Motor neuron (in vitro differentiated cells): Measurements from ENCODE around the gene GREB1. TPM values are rescaled to one million over a fixed set of nuclear protein-coding genes. Genes with fewer than 3 reads are reported as not detected.
A peak's percentile ranks its signal among the peaks of the same experiment; 100 is the strongest.
"Not testable (repeated sequence)": the region's sequence is repeated elsewhere in the genome, so short reads cannot be mapped to it uniquely, and the experiment has no call there.

Experiments used
- ATAC-seq, 8 experiments: fragments of 200-7000 bp; cut with Tn5 transposase; replicated peaks in 6 of 8; 2 replicates each; pipeline ENCODE4 v1.8.0; 2021; ENCODE audit warnings: mild to moderate bottlenecking in 8 of 8, moderate library complexity in 8 of 8
- H3K27ac ChIP-seq, 2 donors: fragments of 250-450 bp; sonication (Bioruptor Pico); 2 replicates each; pipeline ENCODE4 v1.9.0; 2021; ENCODE audit warnings: antibody characterized with exemption in 2 of 2, mild to moderate bottlenecking in 2 of 2, moderate library complexity in 1 of 2
- H3K4me1 ChIP-seq, 2 donors: fragments of 250-450 bp; sonication (Bioruptor Pico); replicated peaks in 1 of 2; 2 replicates each; pipeline ENCODE4 v1.6.1; 2021; ENCODE audit warnings: antibody characterized with exemption in 2 of 2, mild to moderate bottlenecking in 2 of 2, moderate library complexity in 1 of 2
- H3K4me3 ChIP-seq, 5 donors: fragments of 250-450 bp; sonication (Bioruptor Pico); 2 replicates each; pipeline ENCODE4 v1.9.0; 2021; ENCODE audit warnings: antibody characterized with exemption in 5 of 5, mild to moderate bottlenecking in 5 of 5, moderate library complexity in 4 of 5
- WGBS, 10 experiments: fragments of 450-650 bp; shearing (Covaris generic); methylation state at CpG; one replicate each; pipeline ENCODE4 v1.0.0; 2022; 5-methylcytosine and 5-hydroxymethylcytosine counted together
- in situ Hi-C, 9 experiments: fragments of 400-800 bp; cut with MboI; loops; one replicate each; pipeline ENCODE4 v1.15.0; 2021; ENCODE audit warnings: low sequenced_read_pairs in 9 of 9, low pct_unique_long_range_greater_than_20kb in 2 of 9; ENCODE audit not compliant: unreplicated experiment in 9 of 9
- total RNA-seq, 8 experiments: library from RNA; unstranded; fragments of 300-600 nt; gene quantifications; 2 replicates each; pipeline versions ENCODE4 v1.2.3 to v1.2.4, GENCODE V29; 2022

GREB1 gene
- total RNA-seq, 8 experiments from 2014 or later = 1.1 to 78.6 (median 16.0) TPM

DNA sequence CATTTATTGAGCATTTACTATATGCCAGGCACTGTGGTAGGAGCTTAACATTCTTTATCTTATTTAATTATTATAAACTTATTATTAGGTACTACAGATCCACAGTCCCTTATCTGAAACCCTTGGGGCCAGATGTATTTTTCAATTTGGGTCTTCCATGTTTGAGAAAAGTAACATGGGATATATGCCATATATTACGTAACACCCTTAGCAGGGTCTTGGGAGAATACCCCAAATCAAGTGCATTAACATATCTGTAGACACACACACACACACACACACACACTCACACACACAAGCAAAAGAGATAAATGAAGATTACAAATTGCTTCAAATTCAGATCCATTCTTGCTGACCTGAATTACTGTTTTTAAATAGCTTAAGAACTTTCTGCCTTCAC, 122.4 kb downstream of the GREB1 start:
- Histone ChIP-seq H3K27ac (no peak overlapping the region), H3K4me3 (no peak overlapping the region), H3K4me1 (no peaks in the 10 kb centered on the region)
- WGBS, 10 experiments = 0 to 88% (median 83%) methylated on average over 1 of the region's 1 CpG; no CpG with 5 or more reads in 5 of the 10 experiments
- ATAC-seq = no peak
- in situ Hi-C loops = no loop called here

DNA sequence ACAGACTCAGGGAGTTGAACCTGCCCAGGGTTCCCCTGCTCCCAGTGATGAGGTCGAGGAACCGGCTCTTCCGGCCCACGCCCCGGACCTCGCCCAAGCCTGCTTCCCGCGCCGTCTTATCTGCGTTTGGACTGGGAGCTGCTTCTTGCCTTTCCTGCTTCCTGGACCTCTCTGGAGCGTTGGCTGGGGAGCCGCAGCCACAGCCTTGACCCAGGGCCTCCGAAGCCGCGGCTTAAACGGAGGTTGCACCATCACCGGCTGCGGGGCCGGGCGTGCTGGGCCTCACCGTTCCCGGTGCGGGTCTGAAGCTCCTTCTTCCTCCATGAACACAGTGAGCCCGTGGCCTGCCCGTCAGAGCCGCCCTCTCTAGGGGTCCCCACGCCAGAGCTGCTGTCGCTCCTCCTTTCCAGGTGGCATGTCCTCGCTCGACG, 122.8 kb downstream of the GREB1 start:
- H3K4me3 ChIP-seq = no peak overlapping the region
- no peak for ATAC-seq
- no peak overlapping the region for H3K27ac ChIP-seq
- in situ Hi-C loops = no loop called here
- 80 to 90% (median 87%) methylated on average over 1 to 10 of the region's 31 CpGs; no CpG with 5 or more reads in 5 of the 10 experiments for WGBS, 10 experiments
- no peaks in the 10 kb centered on the region for H3K4me1 ChIP-seq

DNA sequence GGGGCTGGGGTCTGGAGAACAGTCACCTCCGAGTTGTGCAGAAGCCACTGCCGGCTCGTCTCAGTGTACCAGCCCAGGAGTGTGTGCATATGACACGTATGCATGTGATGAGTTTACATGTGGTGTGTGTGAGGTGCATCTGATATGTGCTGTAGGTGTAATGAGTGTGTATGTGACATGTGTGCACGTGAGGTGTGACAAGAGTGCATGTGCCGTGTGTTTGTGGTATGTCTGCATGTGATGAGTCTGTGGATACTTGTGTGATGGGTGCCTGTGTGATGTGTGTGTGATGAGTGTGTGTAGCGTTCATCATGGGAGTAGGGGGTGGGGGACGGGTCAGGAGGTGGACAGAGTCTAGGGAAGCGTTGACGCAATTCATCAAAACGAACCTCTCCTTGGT, 123.3 kb downstream of the GREB1 start:
- 40 to 86% (median 73%) methylated on average over 1 to 7 of the region's 11 CpGs; no CpG with 5 or more reads in 4 of the 10 experiments for WGBS, 10 experiments
- H3K4me3 ChIP-seq = no peak overlapping the region
- no peak for ATAC-seq
- in situ Hi-C loops = no loop called here
- H3K27ac ChIP-seq = no peak overlapping the region
- H3K4me1 ChIP-seq = no peaks in the 10 kb centered on the region

DNA sequence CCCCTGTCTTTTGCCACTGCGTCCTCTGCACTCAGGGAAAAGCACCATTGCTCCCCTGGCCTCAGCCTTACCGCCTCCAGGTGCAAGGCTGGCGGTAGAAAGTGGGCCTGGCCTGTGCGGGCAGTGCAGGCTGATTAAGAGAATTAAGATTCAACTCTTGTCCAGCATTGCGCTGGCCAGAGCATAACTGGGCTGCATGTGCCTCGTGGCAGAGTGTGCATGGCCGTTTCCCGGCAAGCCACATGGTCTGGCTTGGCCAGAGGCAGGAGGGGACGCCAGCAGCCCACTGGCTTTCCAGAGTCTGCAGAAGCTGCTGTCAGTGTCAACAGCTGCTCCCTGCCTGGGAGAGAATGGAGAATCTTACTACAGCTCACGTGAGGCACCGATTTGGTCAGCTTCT, 123.8 kb downstream of the GREB1 start:
- H3K4me1 ChIP-seq = no peaks in the 10 kb centered on the region
- ATAC-seq = peak in 3 of 8 experiments; percentile 17 to 47 (median 36)
- in situ Hi-C loops = no loop called here
- no peak overlapping the region for H3K4me3 ChIP-seq
- no peak overlapping the region for H3K27ac ChIP-seq
- whole genome bisulfite sequencing, 10 experiments = 38 to 100% (median 70%) methylated on average over 2 to 4 of the region's 11 CpGs; no CpG with 5 or more reads in 5 of the 10 experiments

DNA sequence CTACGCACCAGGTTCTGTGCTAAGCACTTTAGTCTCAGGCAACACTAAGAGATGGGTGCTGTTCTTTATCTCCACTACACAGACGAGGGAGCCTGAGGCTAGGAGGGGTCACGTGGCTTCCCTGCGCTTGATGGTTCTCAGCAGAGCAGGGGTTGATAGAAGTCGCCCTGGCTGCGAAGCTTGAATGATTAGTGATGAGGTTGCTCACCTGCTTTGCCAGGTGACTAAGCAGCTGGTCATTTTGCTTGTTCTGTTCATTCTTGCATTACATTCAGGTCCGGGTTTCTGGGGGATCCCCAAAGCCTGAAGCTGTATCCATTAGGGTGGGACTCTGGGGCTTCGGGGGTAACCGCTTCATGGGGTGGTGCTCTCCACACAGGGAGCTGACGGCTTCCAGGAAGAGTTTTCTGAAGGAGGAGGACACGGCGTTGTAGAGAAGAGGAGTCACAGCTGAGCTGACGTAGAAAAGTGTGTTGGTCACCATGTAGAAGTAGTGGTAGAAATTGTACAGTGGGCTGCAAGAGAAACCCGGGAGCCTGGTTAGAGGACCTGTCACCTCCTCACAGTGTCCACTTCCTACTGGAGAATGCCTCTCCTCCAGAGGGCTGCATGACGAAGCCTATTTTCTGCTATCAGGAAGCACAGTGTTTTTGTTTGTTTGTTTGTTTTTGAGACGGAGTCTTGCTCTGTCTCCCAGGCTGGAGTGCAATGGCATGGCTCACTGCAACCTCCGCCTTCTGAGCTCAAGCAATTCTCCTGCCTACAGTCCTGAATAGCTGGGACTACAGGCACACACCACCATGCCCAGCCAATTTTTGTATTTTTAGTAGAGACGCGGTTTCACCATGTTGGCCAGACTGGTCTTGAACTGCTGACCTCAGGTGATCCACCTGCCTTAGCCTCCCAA, 124.6 kb downstream of the GREB1 start:
- H3K27ac ChIP-seq = no peak overlapping the region
- no peak for ATAC-seq

DNA sequence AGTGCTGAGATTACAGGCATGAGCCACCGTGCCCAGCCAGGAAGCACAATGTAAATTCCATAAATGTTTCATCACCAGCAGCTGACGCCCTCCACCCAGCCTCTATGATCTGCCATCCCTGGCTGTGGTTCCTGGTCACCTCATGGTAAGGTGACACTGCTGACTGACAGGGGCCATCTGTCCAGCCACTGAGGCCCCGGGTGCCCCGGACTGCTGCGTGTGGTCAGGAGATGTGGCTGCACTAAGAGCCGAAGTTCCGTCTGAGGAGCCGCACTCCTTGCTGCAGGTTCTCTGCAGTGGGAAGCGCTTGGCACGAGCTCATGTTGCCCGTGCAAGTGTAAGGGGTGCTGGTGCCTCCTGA, 125.2 kb downstream of the GREB1 start:
- in situ Hi-C loops = no loop called here
- Histone ChIP-seq H3K27ac (no peak overlapping the region), H3K4me3 (no peak overlapping the region), H3K4me1 (no peaks in the 10 kb centered on the region)
- no peak for ATAC-seq
- WGBS, 10 experiments = 20 to 100% (median 97%) methylated on average over 1 to 4 of the region's 11 CpGs; no CpG with 5 or more reads in 4 of the 10 experiments

More for the DNA sequence above, 124.6 kb downstream of the GREB1 start:
- 46 to 91% (median 80%) methylated on average over 1 to 12 of the region's 19 CpGs; no CpG with 5 or more reads in 1 of the 10 experiments for WGBS, 10 experiments
- in situ Hi-C loops = no loop called here
- Histone ChIP-seq H3K4me3 (no peak overlapping the region), H3K4me1 (no peaks in the 10 kb centered on the region)

DNA sequence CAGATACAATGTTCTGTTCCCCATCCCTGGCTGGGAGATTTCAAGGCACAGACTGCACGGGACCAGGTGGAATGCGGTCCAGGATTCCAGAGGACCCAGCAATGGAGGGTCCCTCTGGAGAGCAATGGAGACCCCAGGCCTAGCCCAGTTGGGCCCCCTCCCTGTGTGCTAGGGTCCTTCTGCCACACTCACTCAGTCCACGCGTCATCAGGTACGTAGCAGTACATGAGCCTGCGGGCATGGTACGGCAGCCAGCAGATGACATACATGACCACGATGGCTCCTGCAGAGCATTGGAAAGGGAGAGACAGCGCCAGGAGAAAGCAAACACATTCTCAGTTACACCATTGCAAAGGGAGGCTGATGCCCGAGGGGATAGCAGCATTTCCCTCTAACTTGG, 126.0 kb downstream of the GREB1 start:
- no peak overlapping the region for H3K4me3 ChIP-seq
- 38 to 94% (median 82%) methylated on average over 2 to 7 of the region's 10 CpGs; no CpG with 5 or more reads in 4 of the 10 experiments for WGBS, 10 experiments
- ATAC-seq = no peak
- H3K27ac ChIP-seq = no peak overlapping the region
- in situ Hi-C loops = no loop called here
- no peaks in the 10 kb centered on the region for H3K4me1 ChIP-seq

DNA sequence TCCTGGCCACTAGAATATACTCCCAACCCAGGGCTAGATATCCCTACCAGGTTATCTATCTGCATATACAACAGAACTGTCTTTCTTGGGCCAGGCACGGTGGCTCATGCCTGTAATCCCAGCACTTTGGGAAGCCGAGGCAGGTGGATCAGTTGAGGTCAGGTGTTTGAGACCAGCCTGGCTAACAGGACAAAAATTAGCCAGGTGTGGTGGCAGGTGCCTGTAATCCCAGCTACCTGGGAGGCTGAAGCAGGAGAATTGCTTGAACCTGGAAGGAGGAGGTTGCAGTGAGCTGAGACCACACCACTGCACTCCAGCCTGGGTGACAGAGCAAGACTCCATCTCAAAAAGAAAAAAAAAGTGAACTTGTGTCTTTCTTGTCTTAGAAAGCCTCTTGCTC, 126.6 kb downstream of the GREB1 start:
- H3K4me3 ChIP-seq, ATAC-seq, H3K4me1 ChIP-seq, H3K27ac ChIP-seq, in situ Hi-C loops: not testable (repeated sequence)
- 20 to 80% (median 73%) methylated on average over 1 to 2 of the region's 2 CpGs; no CpG with 5 or more reads in 6 of the 10 experiments for whole genome bisulfite sequencing, 10 experiments

DNA sequence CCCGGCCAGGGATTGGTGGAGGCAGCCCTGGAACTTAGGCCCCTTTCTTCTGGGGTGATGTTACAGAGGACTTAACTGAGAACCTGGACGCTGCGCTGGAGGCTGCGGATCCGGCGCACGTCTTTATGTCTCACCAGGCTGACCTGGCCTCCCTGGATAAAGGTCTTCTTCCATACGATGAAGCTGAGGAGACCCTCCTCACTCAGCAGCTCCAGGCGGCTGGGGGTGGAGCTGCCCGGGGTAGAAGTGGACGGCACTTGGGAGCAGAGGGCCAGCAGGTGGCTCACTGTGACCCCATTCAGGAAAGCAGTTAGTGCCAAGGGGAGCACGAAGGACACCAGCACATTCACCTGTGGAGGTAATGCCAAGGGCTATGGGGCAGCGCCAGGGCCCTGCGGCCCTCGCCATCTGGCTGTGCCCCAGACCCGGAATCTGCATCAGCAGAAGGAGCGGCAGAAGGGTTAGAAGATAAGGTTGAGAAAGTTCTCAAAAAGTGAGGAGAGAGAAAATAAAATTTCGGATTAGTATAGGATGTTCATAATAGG, 128.1 kb downstream of the GREB1 start:
- Histone ChIP-seq H3K4me1 (no peaks in the 10 kb centered on the region), H3K27ac (no peak overlapping the region), H3K4me3 (no peak overlapping the region)
- WGBS, 10 experiments = 25 to 86% (median 80%) methylated on average over 2 to 12 of the region's 18 CpGs; no CpG with 5 or more reads in 1 of the 10 experiments
- ATAC-seq = no peak
- in situ Hi-C loops = no loop called here

DNA sequence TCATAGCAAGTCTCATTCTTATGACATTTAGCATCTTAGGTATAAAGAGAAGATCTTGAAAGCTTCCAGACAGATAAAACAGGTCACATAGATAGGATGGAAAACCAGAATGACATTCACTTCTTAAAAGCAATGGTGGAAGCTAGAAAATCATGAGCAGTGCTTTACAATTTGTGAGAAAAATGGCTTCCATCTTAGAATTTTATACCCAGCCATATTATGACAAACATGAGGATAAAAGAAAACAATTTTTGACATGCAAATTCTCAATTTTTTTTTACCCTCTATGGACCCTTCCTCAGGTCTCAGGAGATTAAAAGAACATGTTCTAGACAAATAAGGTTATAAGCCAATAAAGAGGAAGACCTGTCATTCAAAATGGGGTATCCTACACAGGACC, 129.0 kb downstream of the GREB1 start:
- in situ Hi-C loops = no loop called here
- ATAC-seq = no peak

DNA sequence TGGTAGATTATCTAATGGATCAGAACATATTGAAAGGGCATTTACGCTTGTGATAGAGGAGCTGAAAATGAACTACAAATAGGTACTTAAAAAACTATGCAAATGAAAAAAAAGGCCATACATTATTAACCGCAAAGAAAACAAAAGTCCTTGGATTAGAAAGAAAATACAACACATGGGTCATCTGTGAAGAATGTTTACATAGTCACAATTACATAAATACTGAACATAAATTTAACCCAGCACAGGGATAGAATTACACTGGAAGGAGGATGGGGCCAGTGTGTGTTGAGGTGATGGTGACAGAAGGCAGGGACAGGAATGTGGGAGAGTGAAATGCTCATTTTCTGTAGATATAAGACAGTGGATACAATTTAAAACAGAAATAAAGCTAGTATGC, 129.6 kb downstream of the GREB1 start:
- WGBS, 10 experiments = 30 to 100% (median 91%) methylated on average over 1 to 2 of the region's 2 CpGs
- in situ Hi-C loops = no loop called here
- no peak for ATAC-seq

More for the DNA sequence above, 129.0 kb downstream of the GREB1 start:
- Histone ChIP-seq H3K27ac (no peak overlapping the region), H3K4me3 (no peak overlapping the region), H3K4me1 (no peaks in the 10 kb centered on the region)

DNA sequence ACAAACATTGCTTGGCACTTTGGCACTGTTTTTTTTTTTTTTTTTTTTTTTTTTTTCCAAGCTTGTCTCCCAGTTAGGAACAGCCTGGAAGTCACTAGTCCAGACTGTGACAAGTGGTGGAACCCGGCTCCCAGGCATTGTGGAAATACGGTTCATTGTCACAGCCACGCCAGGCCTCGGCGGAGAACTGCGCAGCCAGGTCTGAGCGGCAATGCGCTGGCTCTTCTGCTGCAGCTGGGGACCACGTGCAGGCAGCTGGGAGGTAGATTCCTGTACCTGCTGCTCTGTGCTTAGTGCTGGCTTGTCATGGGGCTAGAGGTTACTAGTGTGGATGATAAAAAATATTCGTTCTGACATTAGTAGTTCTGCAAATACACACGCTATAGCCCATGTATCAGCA, 131.2 kb downstream of the GREB1 start:
- Histone ChIP-seq H3K27ac (no peak overlapping the region), H3K4me1 (peaks cover 0 to 2% of the 10 kb centered on the region in 2 donors), H3K4me3 (no peak overlapping the region)
- no peak for ATAC-seq
- in situ Hi-C loops = no loop called here
- WGBS, 10 experiments = 0 to 83% (median 40%) methylated on average over 1 to 7 of the region's 11 CpGs; no CpG with 5 or more reads in 3 of the 10 experiments

More for the DNA sequence above, 129.6 kb downstream of the GREB1 start:
- no peak overlapping the region for H3K4me3 ChIP-seq
- no peaks in the 10 kb centered on the region for H3K4me1 ChIP-seq
- no peak overlapping the region for H3K27ac ChIP-seq

DNA sequence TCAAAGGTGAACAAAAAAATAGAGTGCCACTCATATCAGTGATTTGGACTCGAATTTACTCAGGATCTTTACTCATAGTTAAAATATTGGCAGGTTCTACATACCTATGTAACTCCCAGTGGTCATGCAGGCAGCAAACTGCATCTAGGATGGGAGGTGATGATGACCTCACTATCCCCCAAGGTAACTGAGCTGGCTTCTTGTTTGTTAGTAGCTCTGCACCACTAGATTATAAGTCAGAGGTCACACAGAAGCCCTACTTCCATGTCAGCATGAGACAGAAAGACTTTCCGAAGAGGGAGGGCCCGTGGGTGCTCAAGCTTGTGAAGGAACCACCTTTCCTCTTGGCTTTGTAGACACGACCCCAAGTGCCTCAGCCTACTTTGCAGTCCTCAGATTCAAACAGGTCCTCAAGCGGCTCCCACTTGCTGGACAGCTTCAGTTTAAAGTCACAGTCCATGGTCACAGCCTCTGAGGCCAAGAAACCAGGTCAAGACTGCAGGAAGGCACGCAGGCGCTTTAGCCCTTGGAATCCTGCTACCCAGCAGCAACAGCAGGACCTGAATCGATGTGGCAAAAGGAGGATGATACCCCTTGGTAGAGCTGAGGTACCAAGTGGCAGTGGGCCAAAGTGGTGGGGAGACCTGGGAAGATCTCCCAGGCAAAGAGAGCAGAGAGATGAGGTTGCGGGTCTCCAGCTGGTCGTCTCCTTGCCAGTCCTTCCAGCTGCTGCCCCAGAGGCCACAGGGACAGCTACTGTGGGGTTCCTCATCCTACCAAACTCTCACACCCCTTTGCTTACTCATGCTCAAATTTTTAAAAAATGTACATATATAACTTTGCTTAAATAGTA, 131.9 kb downstream of the GREB1 start:
- Histone ChIP-seq H3K4me1 (peaks cover 0 to 3% of the 10 kb centered on the region in 2 donors), H3K4me3 (no peak overlapping the region), H3K27ac (no peak overlapping the region)
- 38 to 73% (median 49%) methylated on average over 1 to 7 of the region's 10 CpGs; no CpG with 5 or more reads in 5 of the 10 experiments for WGBS, 10 experiments
- ATAC-seq = no peak
- in situ Hi-C loops = no loop called here
